CD4-positive, alpha-beta T cell (primary cell): ENCODE results near the gene KCNMA1. TPM values are rescaled to one million over a fixed set of nuclear protein-coding genes. Genes with fewer than 3 reads are reported as not detected.
A peak's percentile ranks its signal among the peaks of the same experiment; 100 is the strongest.

ENCODE experiments used
- ATAC-seq: fragments of 200-7000 bp; cut with Tn5 transposase; one replicate; pipeline ENCODE4 v1.10.0; 2022; ENCODE audit warnings: mild to moderate bottlenecking; ENCODE audit not compliant: poor library complexity
- CTCF ChIA-PET: fragments of 350-600 bp; sonication (Branson Sonifier 250); formaldehyde crosslinking; loops from one replicate; lab custom pipeline; 2021; ENCODE audit warnings: antibody characterized with exemption, inconsistent platforms; lab: Charles Lee
- POLR2A ChIA-PET: fragments of 350-600 bp; sonication (Branson Sonifier 250); formaldehyde crosslinking; loops from one replicate; lab custom pipeline; 2021; ENCODE audit warnings: antibody characterized with exemption, inconsistent platforms; lab: Charles Lee
- DNase-seq, 14 experiments: peaks; one replicate each; pipeline ENCODE4 v3.0.0-alpha.2; 2013 to 2020; ENCODE audit warnings: mixed read lengths in 2 of 14
- H3K27ac ChIP-seq, 2 donors: one replicate each; pipeline versions ENCODE4 v1.5.1 to v1.7.0; 2013; ENCODE audit warnings: low read length in 2 of 2, low read depth in 1 of 2, mild to moderate bottlenecking in 1 of 2
- H3K27me3 ChIP-seq, 2 experiments: 1 replicate in 1 of 2; 2 replicates in 1 of 2; pipeline versions ENCODE4 v1.6.1 to v1.7.0; 2013; ENCODE audit warnings: low read length in 2 of 2, control low read depth in 1 of 2, mild to moderate bottlenecking in 1 of 2, moderate library complexity in 1 of 2; ENCODE audit not compliant: insufficient read depth in 2 of 2, control insufficient read depth in 1 of 2
- H3K36me3 ChIP-seq: one replicate; pipeline ENCODE4 v1.6.1; 2013; ENCODE audit warnings: low read length, control low read depth; ENCODE audit not compliant: insufficient read depth
- H3K4me1 ChIP-seq: one replicate; pipeline ENCODE4 v1.6.1; 2013; ENCODE audit warnings: low read length, control low read depth; ENCODE audit not compliant: insufficient read depth
- H3K4me3 ChIP-seq: one replicate; pipeline ENCODE4 v1.5.1; 2013; ENCODE audit warnings: mild to moderate bottlenecking, low read length, moderate library complexity
- H3K9me3 ChIP-seq, 2 experiments: 1 replicate in 1 of 2; 2 replicates in 1 of 2; pipeline versions ENCODE4 v1.6.1 to v1.7.0; 2013; ENCODE audit warnings: low read length in 2 of 2, mild to moderate bottlenecking in 2 of 2, control low read depth in 1 of 2, moderate library complexity in 1 of 2; ENCODE audit not compliant: control insufficient read depth in 1 of 2, insufficient read depth in 1 of 2
- H3K27ac Mint-ChIP-seq: one replicate; pipeline ENCODE4 v1.8.0; 2020; ENCODE audit warnings: mixed read lengths
- H3K27me3 Mint-ChIP-seq: one replicate; pipeline ENCODE4 v1.8.0; 2021; ENCODE audit warnings: mixed read lengths
- H3K36me3 Mint-ChIP-seq: one replicate; pipeline ENCODE4 v1.8.0; 2021; ENCODE audit warnings: low read depth, mixed read lengths
- H3K4me1 Mint-ChIP-seq: one replicate; pipeline ENCODE4 v1.8.0; 2021; ENCODE audit warnings: low read depth, mixed read lengths
- H3K4me3 Mint-ChIP-seq: one replicate; pipeline ENCODE4 v1.8.0; 2020; ENCODE audit warnings: mild to moderate bottlenecking, mixed read lengths
- H3K9me3 Mint-ChIP-seq: one replicate; pipeline ENCODE4 v1.8.0; 2020; ENCODE audit warnings: mixed read lengths
- CTCF ChIP-seq: fragments of 200-600 bp; IDR thresholded peaks from one replicate; pipeline ENCODE4 v1.8.0; 2022; ENCODE audit warnings: antibody characterized with exemption, mild to moderate bottlenecking
- intact Hi-C, 2 experiments: fragments of 100-400 bp; cut with DNase I in 1 of 2; cut with micrococcal nuclease in 1 of 2; formaldehyde crosslinking; loops; one replicate each; pipeline versions ENCODE4 v1.15.1 to v1.9.0; 2023 to 2025; cut with DNase I, micrococcal nuclease
- total RNA-seq, 174 experiments: library from RNA in 2 of 174; stranded (reverse) in 2 of 174; gene quantifications; one replicate each; pipeline ENCODE4 v1.2.3 and lab custom pipeline; 2021 to 2026

Gene KCNMA1
- total RNA-seq, 2 experiments from 2014 or later, result not detected

DNA sequence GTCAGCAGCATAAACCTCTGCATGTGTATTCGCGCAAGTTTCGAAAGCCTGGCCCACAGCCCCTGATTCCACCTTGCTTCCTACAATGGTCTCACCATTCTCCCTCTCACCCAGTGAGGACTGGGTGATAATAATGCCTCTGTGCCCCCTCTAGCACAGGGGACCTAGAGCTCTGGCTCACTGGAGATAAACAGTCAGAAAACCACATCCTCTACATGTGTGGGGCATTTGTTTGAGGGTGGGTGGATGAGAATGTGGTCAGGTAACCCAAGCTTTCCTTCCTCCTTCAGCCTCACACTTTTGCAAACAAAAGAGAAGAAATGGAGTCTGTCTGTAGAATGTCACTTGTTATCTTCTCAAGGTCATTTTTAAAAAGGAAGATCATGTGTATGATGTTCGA lies 373.5 kb downstream of the KCNMA1 start:
- Histone ChIP-seq H3K4me3 (no peak overlapping the region), H3K9me3 (no peaks in the 10 kb centered on the region), H3K36me3 (no peaks in the 10 kb centered on the region), H3K4me1 (no peaks in the 10 kb centered on the region), H3K27ac (no peak overlapping the region), H3K27me3 (no peaks in the 10 kb centered on the region)
- intact Hi-C loops, result no loop called here
- Mint-ChIP-seq H3K27ac (no peak overlapping the region), H3K36me3 (no peaks in the 10 kb centered on the region), H3K4me1 (peaks cover 11% of the 10 kb centered on the region), H3K27me3 (peaks cover 5% of the 10 kb centered on the region), H3K9me3 (no peaks in the 10 kb centered on the region), H3K4me3 (no peak overlapping the region)
- ChIA-PET POLR2A (interaction anchor here (0.7 kb wide), 1 partner anchor 23 kb away, joined by 3 read pairs; no protein-coding TSS in a partner anchor), CTCF (no interaction called here)
- no peak for TF ChIP-seq CTCF
- DNase-seq (peak in 2 of 14 experiments; percentile 3 to 61), ATAC-seq (no peak)

DNA sequence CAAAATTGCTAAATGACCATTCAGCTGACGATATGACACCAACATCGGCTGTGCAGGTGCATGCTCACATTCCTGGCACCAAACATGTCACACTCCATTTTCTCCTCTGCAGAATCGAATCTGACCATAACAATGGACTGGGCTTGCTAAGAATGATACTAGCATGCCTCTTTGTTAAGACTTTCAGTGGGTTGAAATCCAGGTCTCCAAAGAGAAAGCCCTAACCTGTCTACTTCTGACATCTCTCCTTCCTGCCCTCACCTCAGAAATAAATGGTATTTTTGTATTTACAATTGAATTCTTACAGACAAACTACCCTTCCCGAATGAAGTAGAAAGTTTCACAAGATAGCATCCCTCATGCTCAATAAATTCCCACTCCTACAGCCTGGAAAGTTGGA lies 373.9 kb downstream of the KCNMA1 start:
- DNase-seq, result no peak
- ChIA-PET POLR2A (no interaction called here), CTCF (no interaction called here)
- H3K9me3 ChIP-seq, result no peaks in the 10 kb centered on the region
- H3K27ac ChIP-seq, result no peak overlapping the region
- no peak for ATAC-seq
- Mint-ChIP-seq H3K27ac (no peak overlapping the region), H3K36me3 (no peaks in the 10 kb centered on the region), H3K27me3 (peaks cover 5% of the 10 kb centered on the region), H3K4me3 (no peak overlapping the region), H3K4me1 (peaks cover 11% of the 10 kb centered on the region), H3K9me3 (no peaks in the 10 kb centered on the region)
- H3K27me3 ChIP-seq, result no peaks in the 10 kb centered on the region
- intact Hi-C loops, result no loop called here
- no peak for TF ChIP-seq CTCF
- H3K4me3 ChIP-seq, result no peak overlapping the region
- H3K36me3 ChIP-seq, result no peaks in the 10 kb centered on the region
- no peaks in the 10 kb centered on the region for H3K4me1 ChIP-seq

GRCh38 chr10:77261146-77261545 lies 376.5 kb downstream of the KCNMA1 start:
- Mint-ChIP-seq H3K4me3 (no peak overlapping the region), H3K36me3 (no peaks in the 10 kb centered on the region)

More at GRCh38 chr10:77261146-77261545, 376.5 kb downstream of the KCNMA1 start:
- intact Hi-C loops, result no loop called here
- ATAC-seq (no peak), DNase-seq (peak in 2 of 14 experiments; percentile 4 to 16)
- no peak for TF ChIP-seq CTCF
- no peaks in the 10 kb centered on the region for H3K4me1 ChIP-seq
- Mint-ChIP-seq H3K4me1 (peaks cover 11% of the 10 kb centered on the region), H3K27me3 (peaks cover 5% of the 10 kb centered on the region), H3K27ac (no peak overlapping the region), H3K9me3 (no peaks in the 10 kb centered on the region)
- H3K36me3 ChIP-seq, result no peaks in the 10 kb centered on the region
- ChIA-PET POLR2A (no interaction called here), CTCF (no interaction called here)
- no peak overlapping the region for H3K4me3 ChIP-seq
- H3K9me3 ChIP-seq, result no peaks in the 10 kb centered on the region
- H3K27me3 ChIP-seq, result no peaks in the 10 kb centered on the region
- H3K27ac ChIP-seq, result no peak overlapping the region
